Epithelial cell of proximal tubule (primary cell): ENCODE results near the gene FIGNL2. TPM values are rescaled to one million over a fixed set of nuclear protein-coding genes. Genes with fewer than 3 reads are reported as not detected.
"Not testable (repeated sequence)": the region's sequence is repeated elsewhere in the genome, so short reads cannot be mapped to it uniquely, and the experiment has no call there.

Experiments used
- DNase-seq: peaks from one replicate; pipeline ENCODE4 v3.0.0-alpha.2; 2011; ENCODE audit warnings: low read depth
- H3K4me3 ChIP-seq: 2 replicates; pipeline ENCODE4 v1.5.1; 2011; ENCODE audit warnings: low read depth, mild to moderate bottlenecking, low read length
- total RNA-seq: library from RNA; depleted of rRNA; stranded (reverse); fragments of >200 nt; gene quantifications from 2 replicates; pipeline ENCODE4 v1.2.3, GENCODE V29; 2015
- TF ChIP-seq, protein P1 (sequence below): conservative IDR thresholded peaks from 2 replicates; pipeline ENCODE4 v1.5.1; 2012; ENCODE audit warnings: low read depth, mild to moderate bottlenecking, low read length

Gene FIGNL2
- total RNA-seq, 1 donor from 2014 or later = 3.7 TPM

DNA sequence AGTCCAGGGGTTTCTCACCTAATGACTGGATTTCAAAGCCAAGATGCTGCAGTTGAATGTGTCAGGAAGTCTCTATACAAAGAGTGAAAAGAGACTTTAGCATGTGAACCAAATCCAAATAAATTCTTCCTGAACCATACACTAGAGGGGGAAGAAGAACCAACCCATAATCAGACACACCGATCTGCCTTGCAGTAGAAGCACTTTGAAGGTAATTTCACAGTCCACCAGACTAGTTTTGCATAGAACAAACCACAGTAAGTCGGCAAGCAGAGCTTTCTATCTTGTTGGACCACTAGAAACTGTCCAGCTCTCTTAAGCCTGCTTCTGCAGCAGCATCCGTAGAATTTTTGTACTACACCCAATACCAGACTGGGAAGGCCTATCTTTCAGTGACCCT is 39.3 kb downstream of the FIGNL2 start:
- DNase-seq = no peak
- no peak overlapping the region for H3K4me3 ChIP-seq
- TF ChIP-seq, protein P1, sequence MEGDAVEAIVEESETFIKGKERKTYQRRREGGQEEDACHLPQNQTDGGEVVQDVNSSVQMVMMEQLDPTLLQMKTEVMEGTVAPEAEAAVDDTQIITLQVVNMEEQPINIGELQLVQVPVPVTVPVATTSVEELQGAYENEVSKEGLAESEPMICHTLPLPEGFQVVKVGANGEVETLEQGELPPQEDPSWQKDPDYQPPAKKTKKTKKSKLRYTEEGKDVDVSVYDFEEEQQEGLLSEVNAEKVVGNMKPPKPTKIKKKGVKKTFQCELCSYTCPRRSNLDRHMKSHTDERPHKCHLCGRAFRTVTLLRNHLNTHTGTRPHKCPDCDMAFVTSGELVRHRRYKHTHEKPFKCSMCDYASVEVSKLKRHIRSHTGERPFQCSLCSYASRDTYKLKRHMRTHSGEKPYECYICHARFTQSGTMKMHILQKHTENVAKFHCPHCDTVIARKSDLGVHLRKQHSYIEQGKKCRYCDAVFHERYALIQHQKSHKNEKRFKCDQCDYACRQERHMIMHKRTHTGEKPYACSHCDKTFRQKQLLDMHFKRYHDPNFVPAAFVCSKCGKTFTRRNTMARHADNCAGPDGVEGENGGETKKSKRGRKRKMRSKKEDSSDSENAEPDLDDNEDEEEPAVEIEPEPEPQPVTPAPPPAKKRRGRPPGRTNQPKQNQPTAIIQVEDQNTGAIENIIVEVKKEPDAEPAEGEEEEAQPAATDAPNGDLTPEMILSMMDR = no peak

DNA sequence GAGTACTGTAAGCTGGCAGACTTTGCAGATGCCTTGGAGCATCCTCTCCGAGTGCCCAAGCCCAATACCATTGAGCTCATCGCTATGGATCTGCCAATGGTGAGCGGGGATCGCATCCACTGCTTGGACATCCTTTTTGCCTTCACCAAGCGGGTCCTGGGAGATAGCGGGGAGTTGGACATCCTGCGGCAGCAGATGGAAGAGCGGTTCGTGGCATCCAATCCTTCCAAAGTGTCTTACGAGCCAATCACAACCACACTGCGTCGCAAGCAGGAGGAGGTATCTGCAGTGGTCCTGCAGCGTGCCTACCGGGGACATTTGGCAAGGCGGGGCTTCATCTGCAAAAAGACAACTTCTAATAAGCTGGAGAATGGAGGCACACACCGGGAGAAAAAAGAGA is 41.6 kb downstream of the FIGNL2 start:
- TF ChIP-seq, protein P1 = no peak
- H3K4me3 ChIP-seq = no peak overlapping the region
- no peak for DNase-seq

DNA sequence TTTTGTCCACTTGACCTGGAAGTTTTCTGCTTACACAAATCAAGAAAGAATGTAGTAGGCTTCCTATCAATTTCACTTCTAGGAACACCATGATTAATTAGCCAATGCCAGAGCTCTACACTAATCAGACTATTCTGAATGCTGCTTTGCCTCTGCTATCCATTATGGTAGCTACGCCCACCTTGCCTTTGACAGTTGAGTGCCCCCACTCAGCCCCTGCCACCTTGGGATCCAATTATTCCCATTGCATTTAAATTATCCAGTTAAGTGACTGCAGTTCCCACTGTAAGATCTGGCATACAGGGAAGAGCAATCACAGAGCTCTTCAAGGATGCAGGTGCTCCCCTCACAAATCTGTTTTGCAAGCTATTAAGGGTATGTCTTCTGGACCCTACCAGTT is 47.5 kb downstream of the FIGNL2 start:
- TF ChIP-seq, protein P1 = no peak
- no peak overlapping the region for H3K4me3 ChIP-seq
- DNase-seq = no peak

- peak; percentile 16 for DNase-seq
- TF ChIP-seq, protein P1 = no peak
- no peak overlapping the region for H3K4me3 ChIP-seq
These were observed 50.0 kb downstream of the FIGNL2 start for GRCh38 chr12:51798501-51798900.

DNA sequence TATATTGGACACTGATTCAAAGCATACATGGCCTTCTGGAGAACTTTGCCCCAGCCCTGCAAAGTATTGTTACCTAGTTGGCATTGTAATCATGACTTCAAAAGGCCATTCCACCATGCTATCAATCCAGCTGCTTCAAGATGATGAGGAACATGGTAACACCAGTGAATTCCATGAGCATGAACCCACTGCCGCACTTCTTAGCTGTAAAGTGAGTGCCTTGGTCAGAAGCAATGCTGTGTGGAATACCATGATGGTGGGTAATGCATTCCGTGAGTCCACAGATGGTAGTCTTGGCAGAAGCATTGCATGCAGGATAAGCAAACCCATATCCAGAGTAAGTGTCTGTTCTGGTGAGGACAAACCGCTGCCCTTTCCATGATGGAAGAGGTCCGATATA is 50.5 kb downstream of the FIGNL2 start:
- not testable (repeated sequence) for H3K4me3 ChIP-seq, DNase-seq

GRCh38 chr12:51797301-51797700 is 51.2 kb downstream of the FIGNL2 start:
- TF ChIP-seq, protein P1 = no peak
- no peak for DNase-seq

GRCh38 chr12:51793201-51793600 is 55.3 kb downstream of the FIGNL2 start:
- H3K4me3 ChIP-seq = no peak overlapping the region
- no peak for DNase-seq
- TF ChIP-seq, protein P1 = no peak

More at GRCh38 chr12:51797301-51797700, 51.2 kb downstream of the FIGNL2 start:
- no peak overlapping the region for H3K4me3 ChIP-seq
